Measurements from ENCODE around the gene GNA14.

DNA sequence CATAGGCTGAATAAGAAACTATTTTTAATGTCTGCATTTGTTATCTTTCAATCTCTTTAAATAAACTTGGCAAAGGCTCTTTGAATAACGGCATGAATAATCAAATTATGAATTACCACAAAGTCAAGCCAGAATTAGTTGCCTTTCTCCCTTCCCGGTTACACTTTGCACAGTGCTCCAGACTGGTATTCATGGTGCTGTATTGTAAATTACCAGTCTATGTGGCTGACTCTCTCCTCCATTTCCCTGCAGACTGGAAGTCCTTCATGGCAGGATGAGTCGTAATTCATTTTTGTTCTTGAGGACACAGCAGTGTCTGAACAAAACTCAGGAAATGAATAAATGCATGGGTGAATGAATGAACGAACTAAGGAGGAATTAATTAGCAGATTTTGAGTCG lies 142.9 kb downstream of the GNA14 start:
- TF ChIP-seq CTCF (conservative IDR thresholded peaks at IDR 0.05; ENCODE audit: low read depth in 2 of 2) (no peak), EZH2phosphoT487 (IDR thresholded peaks at IDR 0.05; ENCODE audit: unreplicated experiment) (no peak), REST (IDR thresholded peaks at IDR 0.05; ENCODE audit: unreplicated experiment) (no peak), CREB1 (CRISPR knock-in tag; IDR thresholded peaks at IDR 0.05; ENCODE audit: low read depth) (no peak), NANOG (IDR thresholded peaks at IDR 0.05; ENCODE audit: borderline replicate concordance) (no peak), JUNB (IDR thresholded peaks at IDR 0.05; ENCODE audit: unreplicated experiment) (no peak), ZNF114 (CRISPR knock-in tag; IDR thresholded peaks at IDR 0.05) (no peak), POLR2AphosphoS5 (IDR thresholded peaks at IDR 0.05; ENCODE audit: low read depth) (no peak), STAT1 (IDR thresholded peaks at IDR 0.05; ENCODE audit: unreplicated experiment) (no peak), EZH2 (IDR thresholded peaks at IDR 0.05; ENCODE audit: low read depth, unreplicated experiment) (no peak), ZNF331 (CRISPR knock-in tag; IDR thresholded peaks at IDR 0.05; ENCODE audit: low read depth) (no peak)

Measured in GM23338 (cell line).